Measurements from ENCODE around the gene RPGRIP1. TPM values are rescaled to one million over a fixed set of nuclear protein-coding genes. Genes with fewer than 3 reads are reported as not detected.

The RPGRIP1 gene
- total RNA-seq, 2 experiments from 2014 or later, result not detected

DNA sequence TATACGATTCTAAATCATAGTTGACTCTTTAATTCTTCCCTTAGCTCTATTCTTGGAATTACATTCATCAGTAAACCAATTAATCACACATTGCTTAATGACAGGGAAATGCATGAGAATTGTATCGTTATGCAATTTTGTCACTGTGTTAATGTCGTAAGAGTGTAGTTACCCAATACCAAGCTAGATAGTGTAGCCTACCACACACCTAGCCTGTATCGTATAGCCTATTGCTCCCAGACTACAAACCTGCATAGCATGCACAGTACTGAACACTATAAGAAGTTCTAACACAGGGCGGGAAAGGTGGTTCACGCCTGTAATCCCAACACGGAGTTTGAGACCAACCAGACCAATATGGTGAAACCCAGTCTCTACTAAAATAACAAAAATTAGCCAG is 35.3 kb upstream of the RPGRIP1 start:
- H3K27ac Mint-ChIP-seq, result no peak overlapping the region
- H3K4me3 Mint-ChIP-seq, result no peak overlapping the region
- DNase-seq, result no peak
- H3K36me3 Mint-ChIP-seq (ENCODE audit: low read depth), result peaks cover 62% of the 10 kb centered on the region
- intact Hi-C loops (cut with micrococcal nuclease), result no loop called here
- H3K4me1 Mint-ChIP-seq (ENCODE audit: low read depth), result peaks cover 67% of the 10 kb centered on the region
- H3K27me3 Mint-ChIP-seq, result no peaks in the 10 kb centered on the region
- ChIA-PET POLR2A (interaction anchor here (1.0 to 12.7 kb wide), 8 partner anchors 10 to 140 kb away, joined by 3 to 146 read pairs (median 12); no protein-coding TSS in a partner anchor), CTCF (interaction anchor here (7.8 kb wide), 1 partner anchor 11 kb away, joined by 56 read pairs; no protein-coding TSS in a partner anchor)
- H3K9me3 Mint-ChIP-seq, result no peaks in the 10 kb centered on the region
- TF ChIP-seq, protein P1, sequence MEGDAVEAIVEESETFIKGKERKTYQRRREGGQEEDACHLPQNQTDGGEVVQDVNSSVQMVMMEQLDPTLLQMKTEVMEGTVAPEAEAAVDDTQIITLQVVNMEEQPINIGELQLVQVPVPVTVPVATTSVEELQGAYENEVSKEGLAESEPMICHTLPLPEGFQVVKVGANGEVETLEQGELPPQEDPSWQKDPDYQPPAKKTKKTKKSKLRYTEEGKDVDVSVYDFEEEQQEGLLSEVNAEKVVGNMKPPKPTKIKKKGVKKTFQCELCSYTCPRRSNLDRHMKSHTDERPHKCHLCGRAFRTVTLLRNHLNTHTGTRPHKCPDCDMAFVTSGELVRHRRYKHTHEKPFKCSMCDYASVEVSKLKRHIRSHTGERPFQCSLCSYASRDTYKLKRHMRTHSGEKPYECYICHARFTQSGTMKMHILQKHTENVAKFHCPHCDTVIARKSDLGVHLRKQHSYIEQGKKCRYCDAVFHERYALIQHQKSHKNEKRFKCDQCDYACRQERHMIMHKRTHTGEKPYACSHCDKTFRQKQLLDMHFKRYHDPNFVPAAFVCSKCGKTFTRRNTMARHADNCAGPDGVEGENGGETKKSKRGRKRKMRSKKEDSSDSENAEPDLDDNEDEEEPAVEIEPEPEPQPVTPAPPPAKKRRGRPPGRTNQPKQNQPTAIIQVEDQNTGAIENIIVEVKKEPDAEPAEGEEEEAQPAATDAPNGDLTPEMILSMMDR (IDR thresholded peaks at IDR 0.05), result no peak
- no peak for ATAC-seq

DNA sequence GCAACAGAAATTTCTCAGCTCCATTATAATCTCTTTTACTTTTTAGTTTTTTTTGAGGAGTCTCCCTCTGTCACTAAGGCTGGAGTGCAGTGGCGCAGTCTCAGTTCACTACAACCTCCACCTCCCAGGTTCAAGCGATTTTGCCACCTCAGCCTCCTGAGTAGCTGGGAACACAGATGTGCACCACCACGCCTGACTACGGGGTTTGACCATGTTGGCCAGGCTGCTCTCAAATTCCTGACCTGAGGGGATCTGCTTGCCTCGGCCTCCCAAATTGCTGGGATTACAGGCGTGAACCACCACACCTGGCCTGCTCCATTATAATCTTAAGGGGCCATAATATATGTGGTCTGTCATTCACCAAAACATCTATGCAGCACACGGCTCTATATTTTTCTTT is 34.1 kb upstream of the RPGRIP1 start:
- no peak overlapping the region for H3K4me3 Mint-ChIP-seq
- ChIA-PET CTCF (interaction anchor here (7.8 kb wide), 1 partner anchor 9 kb away, joined by 56 read pairs; no protein-coding TSS in a partner anchor), POLR2A (interaction anchor here (0.7 to 12.7 kb wide), 4 partner anchors 10 to 52 kb away, joined by 3 to 146 read pairs (median 36); no protein-coding TSS in a partner anchor)
- ATAC-seq, result no peak
- H3K27me3 Mint-ChIP-seq, result no peaks in the 10 kb centered on the region
- peak overlapping the region; percentile 57 for H3K27ac Mint-ChIP-seq
- TF ChIP-seq, protein P1 (IDR thresholded peaks at IDR 0.05), result no peak
- peaks cover 65% of the 10 kb centered on the region for H3K36me3 Mint-ChIP-seq (ENCODE audit: low read depth)
- peaks cover 67% of the 10 kb centered on the region for H3K4me1 Mint-ChIP-seq (ENCODE audit: low read depth)
- intact Hi-C loops (cut with micrococcal nuclease), result no loop called here
- H3K9me3 Mint-ChIP-seq, result no peaks in the 10 kb centered on the region
- DNase-seq, result no peak

- ChIA-PET CTCF (no interaction called here), POLR2A (interaction anchor here (1.4 to 12.7 kb wide), 3 partner anchors 7 to 17 kb away, joined by 6 to 146 read pairs (median 45); no protein-coding TSS in a partner anchor)
- H3K27me3 Mint-ChIP-seq, result no peaks in the 10 kb centered on the region
- peaks cover 58% of the 10 kb centered on the region for H3K4me1 Mint-ChIP-seq (ENCODE audit: low read depth)
- H3K4me3 Mint-ChIP-seq, result no peak overlapping the region
- TF ChIP-seq, protein P1 (IDR thresholded peaks at IDR 0.05), result no peak
- peaks cover 72% of the 10 kb centered on the region for H3K36me3 Mint-ChIP-seq (ENCODE audit: low read depth)
- intact Hi-C loops (cut with micrococcal nuclease), result no loop called here
- H3K27ac Mint-ChIP-seq, result peak overlapping the region; percentile 2
- DNase-seq (no peak), ATAC-seq (no peak)
- no peaks in the 10 kb centered on the region for H3K9me3 Mint-ChIP-seq
Measured at GRCh38 chr14:21248338-21248737, 31.5 kb upstream of the RPGRIP1 start.

GRCh38 chr14:21248739-21249411 is 31.0 kb upstream of the RPGRIP1 start:
- ChIA-PET CTCF (no interaction called here), POLR2A (interaction anchor here (0.6 to 12.7 kb wide), 3 partner anchors 6 to 18 kb away, joined by 3 to 146 read pairs (median 6); no protein-coding TSS in a partner anchor)
- peaks cover 58% of the 10 kb centered on the region for H3K4me1 Mint-ChIP-seq (ENCODE audit: low read depth)
- TF ChIP-seq, protein P1 (IDR thresholded peaks at IDR 0.05), result no peak
- no peak overlapping the region for H3K4me3 Mint-ChIP-seq
- intact Hi-C loops (cut with micrococcal nuclease), result no loop called here
- H3K9me3 Mint-ChIP-seq, result no peaks in the 10 kb centered on the region
- peaks cover 75% of the 10 kb centered on the region for H3K36me3 Mint-ChIP-seq (ENCODE audit: low read depth)
- DNase-seq (no peak), ATAC-seq (no peak)
- H3K27ac Mint-ChIP-seq, result no peak overlapping the region
- H3K27me3 Mint-ChIP-seq, result no peaks in the 10 kb centered on the region

DNA sequence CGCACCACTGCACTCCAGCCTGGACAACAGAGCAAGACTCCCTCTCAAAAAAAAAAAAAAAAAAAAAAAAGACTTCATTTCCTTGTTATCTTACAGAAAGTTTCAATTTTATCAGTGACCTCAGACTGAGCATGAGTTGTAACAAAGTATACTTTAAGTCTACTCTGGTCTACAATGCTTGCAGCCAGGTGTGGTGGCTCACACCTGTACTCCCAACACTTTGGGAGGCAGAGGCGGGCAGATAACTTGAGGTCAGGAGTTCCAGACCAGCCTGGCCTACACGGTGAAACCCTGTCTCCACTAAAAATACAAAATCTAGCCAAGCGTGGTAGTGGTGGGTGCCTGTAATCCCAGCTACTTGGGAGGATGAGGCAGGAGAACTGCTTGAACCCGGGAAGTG is 28.7 kb upstream of the RPGRIP1 start:
- H3K36me3 Mint-ChIP-seq (ENCODE audit: low read depth), result peaks cover 73% of the 10 kb centered on the region
- DNase-seq (no peak), ATAC-seq (no peak)
- H3K4me3 Mint-ChIP-seq, result no peak overlapping the region
- H3K9me3 Mint-ChIP-seq, result no peaks in the 10 kb centered on the region
- no peaks in the 10 kb centered on the region for H3K27me3 Mint-ChIP-seq
- intact Hi-C loops (cut with micrococcal nuclease), result no loop called here
- peaks cover 59% of the 10 kb centered on the region for H3K4me1 Mint-ChIP-seq (ENCODE audit: low read depth)
- TF ChIP-seq, protein P1 (IDR thresholded peaks at IDR 0.05), result no peak
- CTCF ChIA-PET, result no interaction called here
- POLR2A ChIA-PET, result interaction anchor here (1.0 to 1.4 kb wide), 2 partner anchors 10 to 20 kb away, joined by 3 to 9 read pairs; no protein-coding TSS in a partner anchor
- peak overlapping the region; percentile 69 for H3K27ac Mint-ChIP-seq

Data from activated CD8-positive, alpha-beta T cell treated with anti-CD3 and anti-CD28 coated beads for 36 hours (primary cell).